Urinary bladder (tissue), 4 donors: Measurements from ENCODE around the gene PTGIS. TPM values are rescaled to one million over a fixed set of nuclear protein-coding genes. Genes with fewer than 3 reads are reported as not detected.
"Not testable (repeated sequence)": the region's sequence is repeated elsewhere in the genome, so short reads cannot be mapped to it uniquely, and the experiment has no call there.

Experiments
- DNase-seq: peaks from one replicate; pipeline ENCODE4 v3.0.0-alpha.2; 2015; ENCODE audit errors: extremely low spot score
- H3K27ac ChIP-seq: one replicate; pipeline ENCODE4 v1.5.1; 2013; ENCODE audit warnings: low read depth, mild to moderate bottlenecking, moderate library complexity
- H3K36me3 ChIP-seq: one replicate; pipeline ENCODE4 v1.6.1; 2013; ENCODE audit warnings: mild to moderate bottlenecking, moderate library complexity; ENCODE audit not compliant: insufficient read depth
- H3K4me1 ChIP-seq: one replicate; pipeline ENCODE4 v1.6.1; 2013; ENCODE audit warnings: mild to moderate bottlenecking, moderate library complexity; ENCODE audit not compliant: insufficient read depth
- H3K4me3 ChIP-seq: one replicate; pipeline ENCODE4 v1.5.1; 2013; ENCODE audit warnings: low read depth, low read length
- WGBS: extraction: QIAGEN DNeasy Blood & Tissue Kit; methylation state at CpG from one replicate; pipeline ENCODE4 v1.1.7; 2013; 5-methylcytosine and 5-hydroxymethylcytosine counted together
- polyA plus RNA-seq: library from polyadenylated mRNA; stranded (reverse); fragments of 200-250 nt; gene quantifications from one replicate; pipeline ENCODE4 v1.2.3, GENCODE V29; 2013
- total RNA-seq: library from RNA; depleted of rRNA; stranded (reverse); fragments of >200 nt; gene quantifications from one replicate; pipeline ENCODE4 v1.2.3, GENCODE V29; 2014
- donor health status: healthy with polysubstance abuse.
- donor health status: healthy.

The PTGIS gene
- total and polyA plus RNA-seq, 2 donors = 118 to 142 TPM

- H3K4me3 ChIP-seq = no peak overlapping the region
- H3K4me1 ChIP-seq = peaks cover 2% of the 10 kb centered on the region
- WGBS = 87% methylated on average over 4 of the region's 4 CpGs
- H3K27ac ChIP-seq = no peak overlapping the region
- no peaks in the 10 kb centered on the region for H3K36me3 ChIP-seq
- no peak for DNase-seq
Observed at GRCh38 chr20:49579195-49579594, 11.3 kb upstream of the PTGIS start.

- H3K36me3 ChIP-seq = no peaks in the 10 kb centered on the region
- H3K4me3 ChIP-seq = no peak overlapping the region
- H3K27ac ChIP-seq = no peak overlapping the region
- 91% methylated on average over 4 of the region's 4 CpGs for WGBS
- DNase-seq = no peak
- H3K4me1 ChIP-seq = peaks cover 2% of the 10 kb centered on the region
Observed at GRCh38 chr20:49578436-49578835, 10.5 kb upstream of the PTGIS start.

DNA sequence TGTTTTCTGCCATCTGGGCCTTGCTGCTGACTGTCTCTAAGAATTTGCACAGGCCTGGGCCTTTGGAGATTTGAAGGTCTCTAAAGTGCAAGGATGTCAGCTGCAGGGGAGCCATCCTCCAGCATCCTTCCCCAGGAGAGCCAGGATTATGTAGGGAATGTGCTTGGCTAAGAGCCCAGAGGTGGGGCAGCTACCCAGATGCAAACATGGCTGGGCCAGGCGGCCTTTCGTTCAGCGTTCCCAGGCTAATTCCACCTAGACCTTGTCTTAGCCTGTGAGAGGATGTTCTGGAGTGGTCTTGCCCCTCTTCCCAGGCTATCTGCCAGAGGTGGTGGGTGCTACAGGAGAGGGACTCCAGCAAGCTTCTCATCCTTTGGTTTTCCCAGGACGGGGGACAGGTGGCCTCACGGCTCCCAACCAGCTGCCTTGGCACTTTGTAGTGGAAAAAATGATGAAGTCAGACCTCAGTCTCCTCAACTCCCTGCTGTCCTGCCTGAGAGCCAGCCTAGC, 7.7 kb upstream of the PTGIS start:
- no peak for DNase-seq
- Histone ChIP-seq H3K4me3 (no peak overlapping the region), H3K36me3 (no peaks in the 10 kb centered on the region), H3K27ac (no peak overlapping the region), H3K4me1 (peaks cover 2% of the 10 kb centered on the region)
- 25% methylated on average over 5 of the region's 5 CpGs for WGBS

- 84% methylated on average over 8 of the region's 8 CpGs for WGBS
- DNase-seq = no peak
- Histone ChIP-seq H3K27ac (no peak overlapping the region), H3K36me3 (no peaks in the 10 kb centered on the region), H3K4me3 (no peak overlapping the region), H3K4me1 (no peaks in the 10 kb centered on the region)
Observed at GRCh38 chr20:49573900-49574416, 6.0 kb upstream of the PTGIS start.

DNA sequence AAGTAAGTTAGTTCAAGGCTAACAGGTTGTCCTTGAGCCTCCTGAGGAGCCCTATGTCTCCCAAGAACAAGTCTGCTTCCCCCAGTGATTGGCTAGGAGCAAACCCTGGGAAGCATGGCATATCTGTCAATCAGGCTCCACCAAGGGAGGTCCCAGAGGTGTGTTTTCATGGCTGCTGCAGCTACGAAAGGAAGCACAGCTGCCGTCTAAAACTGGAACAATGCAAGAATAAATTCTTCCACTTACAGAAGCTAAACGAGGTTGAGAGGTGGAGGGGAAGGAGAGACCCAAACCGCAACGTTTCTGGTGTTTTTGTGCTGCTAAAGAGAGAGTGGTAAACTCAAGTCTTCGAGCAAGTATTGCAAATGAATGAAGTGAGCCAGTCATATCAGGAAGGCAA, 4.9 kb upstream of the PTGIS start:
- no peaks in the 10 kb centered on the region for H3K36me3 ChIP-seq
- no peak overlapping the region for H3K4me3 ChIP-seq
- no peaks in the 10 kb centered on the region for H3K4me1 ChIP-seq
- DNase-seq = no peak
- 45% methylated on average over 6 of the region's 6 CpGs for WGBS
- H3K27ac ChIP-seq = no peak overlapping the region

- 62% methylated on average over 2 of the region's 2 CpGs for WGBS
- DNase-seq = no peak
- no peaks in the 10 kb centered on the region for H3K36me3 ChIP-seq
- no peak overlapping the region for H3K27ac ChIP-seq
- H3K4me1 ChIP-seq = no peaks in the 10 kb centered on the region
- no peak overlapping the region for H3K4me3 ChIP-seq
Observed at GRCh38 chr20:49571553-49571835, 3.6 kb upstream of the PTGIS start.

DNA sequence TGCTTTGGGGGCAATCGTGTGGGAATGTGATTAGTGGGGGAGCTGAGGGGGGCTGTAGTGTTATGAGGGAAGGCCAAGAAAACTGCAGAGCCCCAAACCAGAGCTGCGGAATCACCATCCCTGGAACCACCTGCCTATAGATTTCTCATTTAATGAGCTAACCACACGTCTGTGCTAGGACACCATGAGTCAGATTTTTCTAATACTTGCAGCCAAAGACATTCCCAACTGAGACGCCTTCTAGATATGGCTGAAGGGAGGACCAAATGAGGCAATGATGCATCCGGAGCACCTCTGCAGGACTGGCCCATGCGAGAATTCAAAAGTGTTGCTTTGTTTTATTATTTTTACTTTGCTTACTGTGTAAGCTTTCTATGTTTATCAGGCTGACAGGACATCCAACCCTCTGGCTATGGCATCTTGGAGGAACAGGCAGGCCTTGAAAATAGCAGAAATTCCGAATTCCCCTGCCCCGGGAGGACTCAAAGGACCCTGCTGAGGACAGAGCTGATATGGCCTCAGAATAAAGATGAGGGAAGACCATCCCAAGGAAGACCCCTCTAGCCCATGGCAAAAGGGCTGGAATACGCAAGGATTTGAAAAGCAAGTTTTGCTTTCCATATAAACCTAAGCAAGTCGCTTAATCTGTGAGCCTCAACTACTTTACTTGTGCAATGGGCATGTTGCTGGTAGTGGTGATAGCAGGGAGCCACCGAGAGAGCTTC, 3.1 kb upstream of the PTGIS start:
- no peak overlapping the region for H3K27ac ChIP-seq
- WGBS = 67% methylated on average over 11 of the region's 11 CpGs

GRCh38 chr20:49570161-49570827, 2.4 kb upstream of the PTGIS start:
- Histone ChIP-seq H3K27ac (no peak overlapping the region), H3K4me3 (no peak overlapping the region), H3K36me3 (no peaks in the 10 kb centered on the region), H3K4me1 (no peaks in the 10 kb centered on the region)
- WGBS = 77% methylated on average over 7 of the region's 7 CpGs
- no peak for DNase-seq

More for the DNA sequence above, 3.1 kb upstream of the PTGIS start:
- Histone ChIP-seq H3K4me3 (no peak overlapping the region), H3K4me1 (no peaks in the 10 kb centered on the region), H3K36me3 (no peaks in the 10 kb centered on the region)
- DNase-seq = no peak

DNA sequence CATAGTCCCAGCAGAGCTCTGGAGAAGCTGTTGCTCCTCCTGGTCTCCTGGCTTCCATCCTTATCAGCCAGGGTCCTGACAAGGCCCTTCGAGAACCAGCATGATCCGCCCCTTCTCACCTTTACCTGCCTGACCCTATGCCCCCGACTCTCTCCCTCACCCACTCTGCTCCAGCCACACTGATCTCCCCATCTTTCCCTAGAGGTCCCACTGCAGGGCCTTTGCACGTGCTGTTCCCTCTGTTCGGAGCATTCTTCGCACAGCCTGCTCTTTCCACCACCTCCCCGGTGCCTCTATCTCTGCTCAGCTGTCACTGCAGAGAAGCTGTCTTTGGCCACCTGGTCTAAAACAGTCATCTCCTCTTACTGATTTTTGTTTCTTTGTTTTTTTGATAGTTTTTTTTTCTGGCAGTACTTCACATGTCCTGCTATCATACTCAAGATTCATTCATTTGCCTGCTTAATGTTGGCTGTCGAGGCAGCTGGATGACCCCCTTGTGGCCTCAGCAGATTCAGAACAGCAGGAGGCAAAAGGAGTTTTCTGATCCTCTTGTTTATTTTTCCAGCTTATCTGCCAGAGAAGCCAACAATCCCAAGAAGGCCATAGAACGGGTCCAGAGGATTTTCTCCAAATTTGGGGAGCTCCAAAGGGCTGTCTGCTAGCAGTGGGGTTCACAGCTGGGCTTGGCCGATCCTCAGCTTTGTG, 1.6 kb upstream of the PTGIS start:
- H3K27ac ChIP-seq = no peak overlapping the region
- no peak for DNase-seq
- no peak overlapping the region for H3K4me3 ChIP-seq

GRCh38 chr20:49568278-49569151, 578 bp upstream of the PTGIS start:
- 28% methylated on average over 18 of the region's 18 CpGs for WGBS
- no peak for DNase-seq
- H3K36me3 ChIP-seq = no peaks in the 10 kb centered on the region
- H3K27ac ChIP-seq = no peak overlapping the region
- H3K4me1 ChIP-seq = no peaks in the 10 kb centered on the region
- peak overlapping the region; percentile 45 for H3K4me3 ChIP-seq

More for the DNA sequence above, 1.6 kb upstream of the PTGIS start:
- Histone ChIP-seq H3K36me3 (no peaks in the 10 kb centered on the region), H3K4me1 (no peaks in the 10 kb centered on the region)
- 45% methylated on average over 10 of the region's 10 CpGs for WGBS

- Histone ChIP-seq H3K4me1 (no peaks in the 10 kb centered on the region), H3K36me3 (no peaks in the 10 kb centered on the region), H3K4me3 (peak overlapping the region; percentile 45), H3K27ac (peak overlapping the region; percentile 68)
- 34% methylated on average over 11 of the region's 11 CpGs for WGBS
- no peak for DNase-seq
Observed at GRCh38 chr20:49566401-49567364, 1.3 kb downstream of the PTGIS start.

DNA sequence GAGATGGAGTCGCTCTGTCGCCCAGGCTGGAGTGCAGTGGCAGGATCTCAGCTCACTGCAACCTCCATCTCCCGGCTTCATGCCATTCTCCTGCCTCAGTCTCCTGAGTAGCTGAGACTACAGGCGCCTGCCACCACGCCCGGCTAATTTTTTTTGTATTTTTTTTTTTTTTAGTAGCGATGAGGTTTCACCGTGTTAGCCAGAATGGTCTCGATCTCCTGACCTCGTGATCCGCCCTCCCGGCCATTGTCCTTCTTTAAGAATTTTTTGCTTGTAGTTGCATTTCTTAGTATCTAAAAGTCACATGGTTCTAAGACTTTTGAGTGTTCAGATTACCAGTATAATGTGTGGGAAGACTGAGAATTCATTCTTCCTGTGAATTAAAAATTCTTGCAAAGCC, 2.9 kb downstream of the PTGIS start:
- H3K4me3 ChIP-seq, H3K4me1 ChIP-seq, H3K36me3 ChIP-seq, DNase-seq, H3K27ac ChIP-seq: not testable (repeated sequence)
- 67% methylated on average over 12 of the region's 12 CpGs for WGBS
